Embryonic facial prominence (tissue), 1 donor: Measurements from ENCODE around the gene HES1.
A peak's percentile ranks its signal among the peaks of the same experiment; 100 is the strongest.
"Not testable (repeated sequence)": the region's sequence is repeated elsewhere in the genome, so short reads cannot be mapped to it uniquely, and the experiment has no call there.

Experiments
- DNase-seq: peaks from one replicate; pipeline ENCODE4 v3.0.0-alpha.2; 2016; ENCODE audit errors: extremely low spot score

HES1 gene, protein sequence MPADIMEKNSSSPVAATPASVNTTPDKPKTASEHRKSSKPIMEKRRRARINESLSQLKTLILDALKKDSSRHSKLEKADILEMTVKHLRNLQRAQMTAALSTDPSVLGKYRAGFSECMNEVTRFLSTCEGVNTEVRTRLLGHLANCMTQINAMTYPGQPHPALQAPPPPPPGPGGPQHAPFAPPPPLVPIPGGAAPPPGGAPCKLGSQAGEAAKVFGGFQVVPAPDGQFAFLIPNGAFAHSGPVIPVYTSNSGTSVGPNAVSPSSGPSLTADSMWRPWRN

DNA sequence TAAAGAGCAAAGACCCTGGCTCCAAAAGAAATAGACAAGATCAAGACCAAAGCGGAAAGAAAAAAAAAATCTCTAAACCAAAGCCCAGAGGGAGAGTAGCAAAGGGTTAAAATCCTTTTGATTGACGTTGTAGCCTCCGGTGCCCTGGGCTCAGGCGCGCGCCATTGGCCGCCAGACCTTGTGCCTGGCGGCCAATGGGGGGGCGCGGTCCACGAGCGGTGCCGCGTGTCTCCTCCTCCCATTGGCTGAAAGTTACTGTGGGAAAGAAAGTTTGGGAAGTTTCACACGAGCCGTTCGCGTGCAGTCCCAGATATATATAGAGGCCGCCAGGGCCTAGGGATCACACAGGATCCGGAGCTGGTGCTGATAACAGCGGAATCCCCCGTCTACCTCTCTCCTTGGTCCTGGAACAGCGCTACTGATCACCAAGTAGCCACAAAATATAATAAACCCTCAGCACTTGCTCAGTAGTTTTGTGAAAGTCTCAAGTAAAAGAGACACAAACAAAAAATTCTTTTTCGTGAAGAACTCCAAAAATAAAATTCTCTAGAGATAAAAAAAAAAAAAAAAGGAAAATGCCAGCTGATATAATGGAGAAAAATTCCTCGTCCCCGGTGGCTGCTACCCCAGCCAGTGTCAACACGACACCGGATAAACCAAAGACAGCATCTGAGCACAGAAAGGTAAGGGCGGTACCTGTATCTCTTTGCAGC lies at the start of gene HES1:
Gene HES1, plus strand, starts transcription at position 343 of the 713 bp plus-strand sequence. Its CDS starts 233 bp downstream, at position 576.
- DNase-seq = peak; percentile 92

DNA sequence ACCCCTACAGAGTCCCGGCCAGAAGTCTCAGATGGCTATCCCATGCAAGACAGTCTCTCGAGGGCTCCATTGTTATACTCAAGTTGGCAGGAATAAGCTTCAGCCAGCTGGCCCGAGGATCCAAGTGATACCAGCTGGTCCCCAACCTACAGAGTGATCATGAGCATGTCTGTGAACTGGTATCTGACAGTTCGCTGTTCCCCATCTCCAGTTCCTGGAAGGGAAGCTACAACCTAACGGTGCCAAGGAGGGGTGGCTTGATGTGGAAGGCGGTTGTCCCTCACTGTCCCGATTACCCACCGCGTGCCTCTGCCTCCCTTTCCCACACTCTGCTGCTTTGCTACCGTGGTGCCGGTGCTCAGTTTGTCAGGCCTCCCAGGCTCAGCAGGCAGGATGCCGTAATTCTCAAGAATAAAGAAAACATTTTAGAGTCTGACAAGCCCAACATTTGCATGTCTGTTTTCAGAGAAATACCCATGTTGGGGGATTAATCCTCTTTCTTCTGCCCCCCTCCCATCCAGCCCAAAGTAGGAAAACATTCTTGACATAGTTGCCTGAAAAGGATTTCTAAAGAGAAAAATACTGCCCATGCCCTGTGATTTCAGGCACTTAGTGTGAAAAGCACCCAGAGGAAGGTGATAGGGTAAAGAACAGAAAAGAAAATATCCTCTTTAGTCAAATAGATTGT lies 49.4 kb upstream of the HES1 start:
- no peak for DNase-seq

DNA sequence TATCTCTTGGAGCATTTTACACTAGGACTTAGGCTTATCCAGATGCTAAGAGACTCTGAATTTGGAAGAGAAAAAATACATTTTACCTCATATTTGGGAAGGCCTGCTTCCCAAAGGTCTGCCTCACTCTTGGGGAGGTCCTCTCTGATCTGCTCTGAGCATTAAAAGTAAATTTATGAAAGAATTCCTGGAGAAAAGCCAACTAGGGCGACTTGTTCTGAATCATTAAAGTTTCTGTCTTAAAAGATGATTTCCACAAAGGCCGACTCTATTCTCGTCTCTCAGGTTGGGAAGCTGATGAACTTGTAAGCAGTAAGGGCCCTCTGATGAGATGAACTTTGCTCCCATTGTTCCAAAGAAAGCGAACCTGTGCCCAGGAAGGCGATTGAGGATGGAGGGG lies 48.7 kb upstream of the HES1 start:
- DNase-seq = no peak

DNA sequence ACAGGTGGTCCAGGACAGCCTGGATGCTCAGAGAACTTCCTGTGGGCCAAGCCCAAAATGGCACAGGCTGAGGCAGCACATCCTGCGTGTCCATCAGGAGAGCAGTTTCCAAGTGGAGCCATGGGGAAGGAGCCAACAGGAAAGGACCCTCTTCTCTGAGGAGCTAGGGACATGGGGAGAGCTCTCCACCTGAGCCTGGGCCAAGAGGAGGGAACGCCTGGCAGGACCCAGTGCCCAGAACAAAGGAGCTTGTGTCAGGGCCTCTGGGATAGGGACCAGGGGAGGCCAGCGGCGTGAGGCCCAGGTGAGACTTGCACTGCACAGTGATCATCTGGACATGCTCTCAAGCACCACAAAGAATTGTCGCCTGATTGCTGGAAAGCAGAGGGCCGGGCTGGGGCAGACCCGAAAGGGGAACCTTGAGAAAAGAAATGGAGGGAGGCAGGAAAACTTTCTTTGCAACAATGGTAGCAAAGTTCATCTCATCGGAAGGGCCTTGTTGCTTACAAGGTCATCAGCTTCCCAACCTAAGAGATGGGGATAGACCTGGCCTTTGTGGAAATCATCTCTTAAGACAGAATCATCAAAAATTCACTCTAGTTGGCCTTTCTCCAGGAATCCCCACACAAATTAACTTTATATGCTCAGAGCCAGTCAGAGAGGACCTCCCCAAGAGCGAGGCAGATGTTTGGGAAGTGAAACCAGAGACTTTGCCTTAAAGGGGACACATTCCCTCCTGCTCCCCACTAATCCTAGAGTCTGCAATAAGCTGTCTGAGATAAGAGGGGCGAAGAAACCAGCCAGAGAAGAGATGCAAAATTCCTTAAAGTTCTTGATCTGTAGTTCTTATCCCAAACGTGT lies 47.7 kb upstream of the HES1 start:
- no peak for DNase-seq

DNA sequence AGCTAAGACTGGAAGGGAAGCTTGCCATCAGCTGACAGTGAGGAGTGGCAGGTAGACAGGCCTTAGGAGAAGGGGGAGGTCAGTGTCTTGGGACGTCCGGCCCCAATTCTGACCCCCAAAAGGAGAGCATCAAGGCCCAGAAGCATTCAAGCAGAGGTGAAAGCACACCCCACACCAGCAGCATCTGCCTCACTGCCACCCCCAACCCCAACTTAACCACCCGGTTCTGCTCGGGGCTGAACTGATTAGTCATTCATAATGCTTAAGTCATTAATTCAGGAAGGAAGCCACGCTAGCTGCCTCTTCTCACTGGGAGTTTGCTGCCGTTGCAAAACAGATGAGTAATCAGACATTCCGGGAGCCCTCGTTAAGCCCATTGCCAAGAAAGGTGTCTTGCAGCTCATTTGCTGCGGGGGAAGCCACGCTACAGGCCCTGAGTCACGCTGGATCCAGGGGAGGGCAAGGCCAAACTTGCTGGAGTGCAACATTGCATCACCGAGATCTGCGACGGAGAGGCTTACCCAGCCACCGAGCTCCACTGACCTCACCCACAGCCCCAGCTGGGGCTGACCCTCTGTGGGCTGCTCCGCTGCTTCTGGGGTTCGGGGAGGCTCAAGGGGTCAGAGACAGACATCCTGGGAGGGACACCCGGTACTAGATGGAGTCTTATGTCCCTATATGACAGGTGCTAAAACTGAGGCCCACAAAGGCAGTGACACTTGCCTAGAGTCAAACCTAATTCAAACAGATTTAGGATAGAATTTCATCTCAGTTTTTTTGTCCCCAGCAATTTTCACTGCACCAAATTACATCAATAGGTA lies 46.4 kb upstream of the HES1 start:
- no peak for DNase-seq

DNA sequence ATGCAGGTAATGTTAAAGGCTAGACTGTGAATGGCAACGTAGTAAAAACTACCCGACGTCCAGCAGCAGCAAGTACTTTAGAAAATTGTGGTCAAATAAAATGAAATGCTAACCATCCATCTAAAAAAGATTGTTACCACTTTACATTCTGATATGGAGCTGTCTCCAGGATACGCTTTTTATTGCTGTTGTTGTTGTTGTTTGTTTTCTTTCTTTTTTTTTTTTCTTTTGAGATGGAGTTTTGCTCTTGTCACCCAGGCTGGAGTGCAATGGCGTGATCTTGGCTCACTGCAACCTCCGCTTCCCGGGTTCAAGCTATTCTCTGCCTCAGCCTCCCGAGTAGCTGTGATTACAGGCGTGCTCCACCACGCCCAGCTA lies 45.8 kb upstream of the HES1 start:
- DNase-seq = not testable (repeated sequence)

DNA sequence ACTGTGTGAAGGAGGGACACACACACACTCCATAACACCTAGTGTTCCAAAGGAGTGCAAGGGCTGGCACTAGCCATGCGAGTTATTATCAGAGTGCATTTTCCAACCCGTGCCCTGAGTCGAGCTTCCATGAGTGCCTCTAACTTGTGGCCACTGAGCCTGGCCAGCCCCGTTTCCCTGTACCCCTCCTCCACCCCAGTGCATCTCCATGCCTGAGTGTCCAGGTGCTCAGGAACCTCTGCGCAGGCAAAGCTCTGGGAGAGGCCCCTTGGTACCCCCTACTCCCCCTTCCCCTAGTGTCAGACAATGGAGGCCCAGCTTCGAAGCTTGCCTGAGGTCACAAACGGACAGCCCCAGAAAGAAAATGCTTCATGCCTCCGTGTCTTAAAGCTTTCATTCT lies 45.2 kb upstream of the HES1 start:
- DNase-seq = no peak

DNA sequence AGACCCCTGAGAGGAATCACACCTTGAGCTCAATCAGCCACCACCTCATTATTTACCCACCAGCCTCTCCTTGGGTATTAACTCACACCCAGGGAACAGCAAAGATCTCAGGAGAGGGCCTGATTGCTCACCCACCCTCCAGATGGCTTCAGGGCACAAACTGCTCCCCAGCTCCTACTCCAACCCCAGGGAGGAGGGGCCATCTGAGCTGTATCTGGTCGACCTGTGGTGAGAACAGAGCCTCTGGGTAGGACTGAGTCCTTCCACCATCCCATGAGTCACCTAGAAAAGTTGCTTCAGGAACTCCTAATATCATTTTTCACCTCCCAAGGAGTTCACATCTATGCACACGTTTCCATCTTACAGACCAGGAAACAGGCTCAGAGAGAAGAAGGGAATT lies 44.8 kb upstream of the HES1 start:
- DNase-seq = no peak

DNA sequence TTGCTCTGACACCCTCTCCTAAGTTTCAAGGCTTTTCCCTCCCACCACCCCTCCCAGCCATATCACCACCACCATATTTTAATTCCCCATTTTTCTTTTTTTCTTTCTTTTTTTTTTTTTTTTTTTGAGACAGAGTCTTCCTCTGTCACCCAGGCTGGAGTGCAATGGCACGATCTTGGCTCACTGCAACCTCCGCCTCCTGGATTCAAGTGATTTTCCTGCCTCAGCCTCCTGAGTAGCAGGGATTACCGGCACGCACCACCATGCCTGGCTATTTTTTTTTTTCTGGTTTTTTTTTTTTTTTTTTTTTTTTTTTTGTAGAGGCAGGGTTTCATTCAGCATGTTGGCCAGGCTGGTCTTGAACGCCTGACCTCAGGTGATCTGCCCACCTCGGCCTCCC lies 44.1 kb upstream of the HES1 start:
- not testable (repeated sequence) for DNase-seq

DNA sequence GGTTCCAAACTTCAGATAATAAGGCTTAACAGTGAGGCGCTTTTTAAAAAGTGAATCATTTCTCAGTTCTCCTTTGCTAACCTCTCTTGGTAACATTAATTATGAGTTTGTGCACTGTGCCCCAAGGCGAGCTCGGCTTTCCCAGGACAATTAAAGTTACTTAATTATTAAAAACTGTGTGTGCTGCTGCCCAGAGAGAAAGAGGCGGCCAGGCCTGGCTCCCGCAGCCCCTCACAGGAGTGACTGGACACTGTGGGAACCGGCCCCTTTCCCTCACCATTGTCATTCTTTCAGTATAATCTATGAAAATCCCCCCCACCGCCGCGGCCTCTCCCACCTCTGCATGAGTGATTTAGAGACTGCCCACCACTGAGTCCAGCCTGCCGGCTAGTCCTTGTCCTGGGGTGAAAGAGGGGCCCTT lies 43.1 kb upstream of the HES1 start:
- no peak for DNase-seq

DNA sequence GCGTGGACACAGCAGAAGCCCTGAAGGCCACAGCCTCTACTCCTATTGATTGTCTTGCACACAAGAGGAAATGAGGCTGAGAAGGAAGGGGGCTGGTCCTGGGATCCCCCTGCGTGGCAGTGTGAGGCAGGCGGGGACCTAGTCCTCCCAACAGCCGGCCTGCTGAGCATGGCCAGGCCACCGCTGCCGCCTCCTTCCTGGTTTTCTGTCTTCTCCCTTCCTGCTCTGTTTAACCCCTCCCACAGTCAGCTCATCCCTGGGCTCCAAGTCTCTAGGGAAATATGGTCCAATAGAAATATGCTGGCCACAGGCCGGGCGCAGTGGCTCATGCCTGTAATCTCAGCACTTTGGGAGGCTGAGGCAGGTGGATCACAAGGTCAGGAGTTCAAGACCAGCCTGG lies 42.1 kb upstream of the HES1 start:
- no peak for DNase-seq

DNA sequence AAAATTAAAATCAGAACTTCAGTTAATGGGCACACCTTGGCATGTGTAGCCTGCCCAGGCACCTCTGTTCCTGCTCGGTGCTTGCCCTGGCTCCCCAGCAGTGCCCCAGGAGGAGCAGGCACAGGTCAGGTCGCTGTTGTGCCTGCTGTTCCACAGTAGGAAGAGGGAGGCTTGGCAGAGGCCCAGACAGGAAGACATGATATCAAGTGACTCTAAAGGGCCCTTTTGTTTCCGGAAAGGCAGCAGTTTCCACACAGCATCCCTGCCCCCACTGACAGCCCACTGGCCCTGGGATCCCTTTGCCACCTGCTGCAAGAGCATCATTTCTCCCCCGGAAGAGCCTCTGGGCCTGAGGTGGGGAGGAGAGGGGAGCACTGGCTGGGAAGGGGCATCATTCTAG lies 40.5 kb upstream of the HES1 start:
- DNase-seq = no peak

DNA sequence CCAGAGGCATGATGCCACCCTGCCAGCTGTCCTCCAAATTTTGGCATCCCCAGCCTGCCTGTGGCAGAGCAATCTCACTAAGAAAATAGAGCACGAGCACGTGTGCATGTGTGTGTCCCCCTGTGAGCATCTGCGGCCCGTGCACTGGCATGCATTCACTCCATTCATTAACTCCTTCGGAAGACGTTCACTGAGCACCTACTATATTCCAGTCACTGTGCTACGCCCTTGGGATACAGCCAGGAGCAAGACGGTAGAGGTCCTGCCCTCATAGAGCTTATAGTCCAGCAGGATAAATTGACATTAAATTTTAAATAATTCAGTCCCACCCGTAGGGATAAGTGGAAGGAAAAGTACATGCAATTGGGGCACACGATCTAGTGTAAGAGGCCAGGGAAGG lies 40.0 kb upstream of the HES1 start:
- DNase-seq = no peak

DNA sequence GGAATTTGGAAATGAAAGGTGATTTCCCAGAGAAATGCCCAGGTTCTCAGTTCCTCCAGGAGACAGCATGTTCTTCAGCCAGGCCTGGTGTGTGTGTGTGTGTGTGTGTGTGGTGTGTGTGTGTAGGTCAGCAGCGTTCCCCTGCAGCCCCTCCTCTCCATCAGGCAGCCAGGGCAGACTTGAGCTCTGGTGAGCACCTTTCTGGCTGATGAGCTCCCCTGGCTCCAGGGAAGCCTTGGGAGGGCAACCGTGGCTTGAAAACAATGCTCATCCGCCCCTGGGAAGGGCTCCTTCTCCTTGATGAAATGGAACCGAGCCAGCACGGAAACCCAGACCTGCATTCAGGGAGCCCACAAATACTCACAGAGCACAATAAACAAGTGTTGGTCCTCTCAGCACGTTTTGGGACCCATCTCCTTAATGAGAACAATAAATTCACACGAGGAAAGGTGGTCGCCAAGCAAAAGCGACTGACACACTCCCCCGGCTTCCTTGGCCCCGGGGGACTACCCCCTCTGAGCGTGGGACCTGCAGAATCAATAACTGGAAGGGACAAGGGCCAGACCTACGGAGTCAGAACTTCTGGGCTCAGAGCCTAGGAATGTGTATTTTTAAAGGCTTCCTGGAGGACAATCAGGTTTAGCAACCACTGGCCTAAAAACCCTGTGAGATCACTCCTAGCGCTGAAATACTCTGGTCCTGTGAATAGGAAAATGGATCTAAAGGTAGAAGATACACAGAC lies 38.6 kb upstream of the HES1 start:
- no peak for DNase-seq

DNA sequence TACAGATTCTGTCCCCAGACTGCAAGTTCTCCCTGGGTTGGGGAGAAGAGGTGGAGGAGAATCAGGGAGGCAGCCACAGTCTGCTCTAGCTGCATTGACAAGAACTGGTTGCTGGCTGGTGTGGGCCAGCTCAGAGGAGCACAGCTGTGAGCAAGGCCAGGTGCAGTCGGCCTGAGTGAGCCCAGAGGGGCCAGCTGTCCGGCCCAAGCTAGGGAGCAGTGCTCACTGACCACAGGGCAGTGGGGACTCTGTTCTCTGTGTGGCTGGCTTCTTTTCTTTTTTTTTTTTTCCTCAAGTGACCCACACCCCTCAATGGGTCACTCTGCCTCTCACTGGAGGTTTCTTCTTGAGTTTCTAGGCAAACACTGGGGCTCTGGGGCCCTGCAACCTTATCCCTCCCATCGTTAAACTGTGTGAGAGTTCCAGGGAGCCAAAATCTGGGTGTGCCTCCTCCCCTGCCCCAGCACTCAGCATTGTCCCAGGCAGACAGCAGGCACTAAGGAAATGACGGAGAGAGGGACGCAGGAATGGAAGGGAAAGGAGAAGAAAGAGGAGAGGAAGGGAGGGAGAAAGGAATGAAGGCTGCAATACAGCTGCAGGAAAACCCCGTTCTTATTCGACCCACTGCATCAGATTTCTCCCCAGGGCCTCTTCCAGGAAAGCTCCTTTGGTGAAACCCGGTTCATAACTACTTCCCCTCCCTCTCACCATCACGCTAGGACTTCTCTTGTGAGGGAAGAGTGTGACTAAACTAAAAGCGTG lies 37.7 kb upstream of the HES1 start:
- DNase-seq = no peak

DNA sequence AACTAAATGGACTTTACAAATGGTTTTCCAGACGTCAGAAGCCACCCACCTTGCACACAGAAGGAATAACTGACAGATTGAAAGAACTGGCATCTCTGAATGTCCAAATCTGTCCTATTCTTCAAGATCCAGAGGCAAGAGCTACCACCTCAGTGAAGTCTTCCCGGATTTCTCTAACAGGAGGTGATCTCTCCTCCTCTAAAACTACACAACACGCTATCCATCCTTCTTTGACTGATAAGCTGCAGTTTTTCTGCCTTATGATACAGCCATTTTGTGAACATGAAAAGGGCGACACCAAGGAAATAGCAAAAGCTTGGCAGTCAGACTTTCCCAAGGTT lies 37.1 kb upstream of the HES1 start:
- DNase-seq = no peak

DNA sequence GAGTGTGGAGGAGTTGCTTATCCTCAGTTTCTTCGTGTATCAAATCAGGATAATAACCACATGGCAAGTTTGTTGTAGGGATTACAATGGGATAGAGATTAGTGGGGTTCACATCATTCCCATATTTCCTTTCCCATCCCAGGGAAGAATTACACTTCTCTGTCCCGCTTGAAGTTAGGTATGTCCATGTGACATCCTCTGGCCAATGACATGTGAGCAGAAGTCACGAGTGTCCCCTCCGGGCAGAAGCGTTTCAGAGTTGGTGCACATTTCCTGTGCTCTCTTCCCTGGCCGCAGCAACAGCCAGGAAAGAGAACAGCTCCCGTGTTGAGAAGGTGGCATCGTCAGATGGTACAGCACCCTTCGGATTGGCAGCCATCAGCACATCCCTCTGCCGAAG lies 36.7 kb upstream of the HES1 start:
- DNase-seq = no peak

DNA sequence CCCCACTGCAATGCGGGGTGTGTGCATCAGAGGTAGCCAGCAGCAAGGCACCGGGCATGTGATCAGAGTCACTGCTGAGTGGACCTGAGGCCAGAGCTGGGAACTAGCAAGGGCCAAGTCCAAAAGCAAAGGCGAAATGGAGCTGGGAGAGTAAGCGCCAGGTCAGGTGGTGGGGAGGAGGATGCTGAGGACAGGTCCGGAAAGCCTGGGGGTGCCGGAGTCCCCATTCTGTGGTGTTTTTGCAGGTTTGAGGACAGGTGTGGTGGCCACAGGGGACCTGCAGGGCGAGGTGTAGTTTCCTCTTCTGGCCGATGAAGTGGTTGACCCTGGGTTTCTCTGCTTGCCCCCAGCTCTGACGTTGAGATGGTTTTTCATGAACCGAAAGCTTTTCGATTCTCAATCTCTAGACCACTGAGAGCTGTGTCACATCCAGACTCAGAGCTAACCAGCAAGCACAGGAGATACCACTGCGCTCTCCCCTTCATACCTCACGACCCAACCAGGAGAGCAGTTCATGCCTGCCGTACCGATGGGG lies 35.0 kb upstream of the HES1 start:
- DNase-seq = no peak

DNA sequence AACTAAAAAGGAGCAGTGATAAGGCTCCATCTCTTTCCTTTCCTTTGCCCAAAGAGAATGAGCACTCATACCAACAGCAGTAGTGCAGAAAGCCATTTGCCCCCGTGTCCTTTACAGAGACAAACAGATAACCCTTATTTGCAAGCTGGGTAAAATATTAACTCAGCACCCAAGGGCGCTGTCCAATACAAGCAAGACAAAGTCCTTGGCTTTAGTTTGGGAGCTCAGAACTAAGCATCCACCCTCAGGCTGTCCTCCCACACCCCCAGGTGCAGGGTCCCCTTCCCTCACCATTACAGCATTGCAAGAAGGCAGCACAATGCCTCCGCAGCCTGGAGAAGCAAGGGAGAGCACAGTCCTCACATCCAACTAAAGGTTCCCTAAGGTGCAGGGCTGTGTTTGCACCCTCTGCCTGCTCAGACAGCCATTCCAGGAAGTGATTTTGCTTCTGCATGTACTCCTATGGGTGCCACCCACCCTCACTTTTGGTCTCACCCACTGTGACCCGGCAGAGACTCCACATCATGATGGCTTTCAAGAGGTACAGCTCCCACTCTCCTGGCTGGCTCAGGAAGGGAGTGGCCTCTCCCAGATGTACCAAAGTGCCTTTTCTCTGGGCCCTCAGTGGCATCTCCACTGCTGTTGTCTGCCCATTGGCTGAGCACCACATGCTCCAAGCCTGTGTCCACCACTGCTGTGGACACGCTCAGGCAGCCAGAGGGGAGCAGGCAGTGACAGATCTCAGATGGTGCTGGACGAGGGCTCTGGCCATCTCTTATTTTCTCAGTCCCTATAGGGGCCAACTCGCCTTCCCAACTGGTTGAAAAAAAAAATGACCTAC lies 34.1 kb upstream of the HES1 start:
- no peak for DNase-seq
